Measurements from ENCODE around the gene L1CAM.

The L1CAM gene

DNA sequence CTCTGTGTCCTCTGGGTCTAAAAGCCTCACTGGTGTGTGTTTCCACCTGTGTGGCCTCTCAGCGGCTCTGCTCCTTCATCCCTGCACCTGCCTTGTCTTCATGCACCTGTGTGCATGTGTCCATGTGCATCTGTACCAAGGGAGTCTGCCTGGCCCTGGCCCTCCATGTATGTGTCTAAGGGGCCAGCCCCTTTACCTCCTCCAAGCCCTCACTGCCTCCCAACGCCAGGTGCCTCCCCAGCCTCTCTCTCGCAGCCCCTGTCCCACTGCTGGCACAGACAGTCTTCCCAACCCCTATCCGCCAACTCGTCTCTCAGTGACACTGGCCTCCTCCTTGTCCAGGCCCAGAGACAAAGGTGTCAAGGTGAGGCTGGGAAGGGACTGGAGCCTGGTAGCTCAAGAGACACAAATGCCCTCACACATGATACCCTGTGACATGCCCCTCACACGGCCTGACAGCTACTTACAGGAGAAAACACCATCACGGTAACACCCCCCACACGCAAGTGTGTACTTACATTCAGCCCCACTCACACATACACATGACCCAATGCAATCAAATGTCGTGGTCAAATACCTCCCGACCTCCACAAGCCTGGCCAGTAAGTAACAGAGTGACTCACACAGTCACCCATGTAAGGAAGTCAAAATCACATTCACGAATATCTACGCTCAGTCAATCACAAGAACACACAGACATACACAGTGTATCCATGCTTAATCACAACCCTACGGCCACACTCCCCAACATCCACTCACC, 11.4 kb downstream of the L1CAM start:
- Histone ChIP-seq H3K4me3 (ENCODE audit: insufficient read depth, low read length, poor library complexity, severe bottlenecking) (no peak overlapping the region), H3F3A (ENCODE audit: insufficient read depth) (no peaks in the 10 kb centered on the region), H3K9me2 (replicated peaks; ENCODE audit: insufficient read depth, low read length) (no peaks in the 10 kb centered on the region), H3K27ac (ENCODE audit: low read depth, low read length) (no peak overlapping the region), H3K36me3 (ENCODE audit: low read length) (no peaks in the 10 kb centered on the region), H3K27me3 (ENCODE audit: low read length) (no peaks in the 10 kb centered on the region), H4K20me1 (ENCODE audit: low read depth, low read length) (no peaks in the 10 kb centered on the region), H3K79me2 (ENCODE audit: insufficient read depth, low read length) (no peaks in the 10 kb centered on the region), H3K9ac (ENCODE audit: low read length) (no peak overlapping the region), H2AFZ (ENCODE audit: low read depth, low read length, severe bottlenecking) (no peak overlapping the region), H3K4me2 (ENCODE audit: low read depth, low read length, poor library complexity, severe bottlenecking) (no peak overlapping the region), H3K9me3 (ENCODE audit: insufficient read depth, low read length) (no peaks in the 10 kb centered on the region)
- TF ChIP-seq, protein P1, sequence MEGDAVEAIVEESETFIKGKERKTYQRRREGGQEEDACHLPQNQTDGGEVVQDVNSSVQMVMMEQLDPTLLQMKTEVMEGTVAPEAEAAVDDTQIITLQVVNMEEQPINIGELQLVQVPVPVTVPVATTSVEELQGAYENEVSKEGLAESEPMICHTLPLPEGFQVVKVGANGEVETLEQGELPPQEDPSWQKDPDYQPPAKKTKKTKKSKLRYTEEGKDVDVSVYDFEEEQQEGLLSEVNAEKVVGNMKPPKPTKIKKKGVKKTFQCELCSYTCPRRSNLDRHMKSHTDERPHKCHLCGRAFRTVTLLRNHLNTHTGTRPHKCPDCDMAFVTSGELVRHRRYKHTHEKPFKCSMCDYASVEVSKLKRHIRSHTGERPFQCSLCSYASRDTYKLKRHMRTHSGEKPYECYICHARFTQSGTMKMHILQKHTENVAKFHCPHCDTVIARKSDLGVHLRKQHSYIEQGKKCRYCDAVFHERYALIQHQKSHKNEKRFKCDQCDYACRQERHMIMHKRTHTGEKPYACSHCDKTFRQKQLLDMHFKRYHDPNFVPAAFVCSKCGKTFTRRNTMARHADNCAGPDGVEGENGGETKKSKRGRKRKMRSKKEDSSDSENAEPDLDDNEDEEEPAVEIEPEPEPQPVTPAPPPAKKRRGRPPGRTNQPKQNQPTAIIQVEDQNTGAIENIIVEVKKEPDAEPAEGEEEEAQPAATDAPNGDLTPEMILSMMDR (IDR thresholded peaks at IDR 0.05; ENCODE audit: insufficient read depth, low read length, poor library complexity, severe bottlenecking): no peak
- TF ChIP-seq EZH2phosphoT487 (conservative IDR thresholded peaks at IDR 0.05; ENCODE audit: low read length): no peak

DNA sequence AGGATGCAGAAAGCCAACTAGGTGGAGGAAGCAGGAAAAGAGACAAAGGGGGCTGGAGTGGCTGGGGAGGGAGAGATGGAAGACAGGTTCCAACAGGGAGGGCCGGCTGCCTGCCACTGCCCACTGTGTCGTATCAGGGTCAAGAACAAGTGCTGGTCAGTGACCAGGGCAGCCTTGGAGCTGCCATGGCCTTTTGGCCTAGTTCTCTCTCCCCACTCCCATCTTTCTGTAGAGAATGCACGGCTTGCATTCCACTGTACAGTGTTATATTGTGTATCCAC, 11.9 kb downstream of the L1CAM start:
- H3K27ac ChIP-seq (ENCODE audit: low read depth, low read length): no peak overlapping the region
- no peak overlapping the region for H3K4me3 ChIP-seq (ENCODE audit: insufficient read depth, low read length, poor library complexity, severe bottlenecking)
- no peaks in the 10 kb centered on the region for H3K36me3 ChIP-seq (ENCODE audit: low read length)
- no peaks in the 10 kb centered on the region for H3F3A ChIP-seq (ENCODE audit: insufficient read depth)
- TF ChIP-seq, protein P1 (IDR thresholded peaks at IDR 0.05; ENCODE audit: insufficient read depth, low read length, poor library complexity, severe bottlenecking): no peak
- TF ChIP-seq EZH2phosphoT487 (conservative IDR thresholded peaks at IDR 0.05; ENCODE audit: low read length): no peak
- no peaks in the 10 kb centered on the region for H3K27me3 ChIP-seq (ENCODE audit: low read length)
- no peak overlapping the region for H3K4me2 ChIP-seq (ENCODE audit: low read depth, low read length, poor library complexity, severe bottlenecking)
- no peaks in the 10 kb centered on the region for H3K9me3 ChIP-seq (ENCODE audit: insufficient read depth, low read length)
- no peak overlapping the region for H3K9ac ChIP-seq (ENCODE audit: low read length)
- no peaks in the 10 kb centered on the region for H3K9me2 ChIP-seq (replicated peaks; ENCODE audit: insufficient read depth, low read length)
- H4K20me1 ChIP-seq (ENCODE audit: low read depth, low read length): no peaks in the 10 kb centered on the region
- no peaks in the 10 kb centered on the region for H3K79me2 ChIP-seq (ENCODE audit: insufficient read depth, low read length)
- no peak overlapping the region for H2AFZ ChIP-seq (ENCODE audit: low read depth, low read length, severe bottlenecking)

DNA sequence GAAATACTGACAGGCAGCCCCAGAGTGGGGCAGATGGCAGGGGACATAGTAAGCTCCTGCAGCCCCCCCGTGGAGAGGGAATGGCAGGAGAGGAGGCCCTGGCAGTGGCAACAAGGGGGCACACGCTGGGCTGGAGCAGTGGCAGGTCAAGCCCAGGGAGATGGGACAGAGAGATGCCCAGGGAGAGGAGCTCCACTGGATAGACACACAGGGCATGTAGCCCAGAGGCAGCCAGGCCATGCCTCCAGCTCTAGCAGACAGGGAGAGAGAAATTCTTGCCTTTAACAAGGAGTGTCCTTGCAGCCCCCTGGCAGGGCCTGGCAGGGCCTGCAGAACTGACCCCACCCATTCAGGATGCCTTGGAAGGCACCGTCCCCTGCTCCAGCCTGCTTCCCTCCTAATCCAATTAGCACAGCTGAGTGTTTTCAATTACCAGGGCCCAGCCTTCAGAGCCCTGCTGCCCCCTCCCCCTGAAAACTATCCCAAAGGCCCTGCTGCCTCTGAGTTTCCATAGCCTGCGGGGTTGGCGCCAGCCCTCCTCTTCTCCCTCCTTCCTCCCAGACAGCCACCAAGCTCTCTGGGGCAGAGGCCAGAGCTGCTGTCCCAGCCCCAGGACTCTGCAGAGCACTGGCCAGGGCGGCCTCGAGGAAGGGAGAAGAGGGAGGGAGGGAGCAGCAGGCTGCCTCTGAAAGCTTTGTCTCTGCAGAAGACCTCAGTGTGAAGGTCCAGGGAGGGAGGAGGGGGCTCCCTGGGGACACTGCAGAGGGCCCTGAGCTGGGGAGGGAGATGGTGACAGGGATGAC, 12.5 kb downstream of the L1CAM start:
- no peaks in the 10 kb centered on the region for H3K9me2 ChIP-seq (replicated peaks; ENCODE audit: insufficient read depth, low read length)
- H3K9me3 ChIP-seq (ENCODE audit: insufficient read depth, low read length): no peaks in the 10 kb centered on the region
- H3K36me3 ChIP-seq (ENCODE audit: low read length): no peaks in the 10 kb centered on the region
- H3K4me2 ChIP-seq (ENCODE audit: low read depth, low read length, poor library complexity, severe bottlenecking): no peak overlapping the region
- no peak overlapping the region for H3K9ac ChIP-seq (ENCODE audit: low read length)
- H4K20me1 ChIP-seq (ENCODE audit: low read depth, low read length): no peaks in the 10 kb centered on the region
- H3K4me3 ChIP-seq (ENCODE audit: insufficient read depth, low read length, poor library complexity, severe bottlenecking): no peak overlapping the region
- no peak for TF ChIP-seq EZH2phosphoT487 (conservative IDR thresholded peaks at IDR 0.05; ENCODE audit: low read length)
- no peaks in the 10 kb centered on the region for H3F3A ChIP-seq (ENCODE audit: insufficient read depth)
- no peaks in the 10 kb centered on the region for H3K27me3 ChIP-seq (ENCODE audit: low read length)
- no peak overlapping the region for H2AFZ ChIP-seq (ENCODE audit: low read depth, low read length, severe bottlenecking)
- H3K79me2 ChIP-seq (ENCODE audit: insufficient read depth, low read length): no peaks in the 10 kb centered on the region
- no peak overlapping the region for H3K27ac ChIP-seq (ENCODE audit: low read depth, low read length)
